Sigmoid colon (tissue), 7 donors: ENCODE results near the gene IGLON5. TPM values are rescaled to one million over a fixed set of nuclear protein-coding genes. Genes with fewer than 3 reads are reported as not detected.

ENCODE experiments used
- polyA plus RNA-seq, 3 donors: library from polyadenylated mRNA; stranded (reverse); fragments of 200-250 nt; gene quantifications; one replicate each; pipeline ENCODE4 v1.2.3, GENCODE V29; 2013
- total RNA-seq, 4 donors: library from RNA; depleted of rRNA; stranded (reverse); fragments of >200 nt; gene quantifications; one replicate each; pipeline ENCODE4 v1.1.0, GENCODE V29; 2016
- donor health status: healthy with polysubstance abuse.
- donor health status: Bipolar disorder and iron deficiency.
- donor health status: healthy.

IGLON5 gene
- total and polyA plus RNA-seq, 7 donors: 0.26 to 1.4 TPM; not detected in 5

Other genes with a start within 250 kb of the IGLON5 start
- gene KLK13, start 246.6 kb upstream of the IGLON5 start, total RNA-seq: not detected
- under 1 TPM in 2 of 3 donors, not detected in 1; 0.58 to 0.60 TPM for gene KLK13, start 246.6 kb upstream of the IGLON5 start, polyA plus RNA-seq
- not detected for gene KLK14, start 228.8 kb upstream of the IGLON5 start, total RNA-seq
- gene KLK14, start 228.8 kb upstream of the IGLON5 start, polyA plus RNA-seq: under 1 TPM in 1 of 3 donors, not detected in 2; 0.51 TPM
- 1 to 10 TPM; 5.7 to 9.0 (median 7.3) TPM for gene CTU1, start 203.2 kb upstream of the IGLON5 start, total RNA-seq
- gene CTU1, start 203.2 kb upstream of the IGLON5 start, polyA plus RNA-seq: 1 to 10 TPM in 1 of 3 donors, under 1 TPM in 2; 0.60 to 2.4 (median 0.92) TPM
- 1 to 10 TPM; 2.5 to 9.5 (median 7.0) TPM for gene SIGLEC9, start 186.7 kb upstream of the IGLON5 start, total RNA-seq
- gene SIGLEC9, start 186.7 kb upstream of the IGLON5 start, polyA plus RNA-seq: 1 to 10 TPM; 2.4 to 8.8 (median 2.9) TPM
- gene SIGLEC7, start 169.3 kb upstream of the IGLON5 start, total RNA-seq: 1 to 10 TPM; 1.1 to 3.0 (median 1.9) TPM
- 1 to 10 TPM; 1.8 to 8.3 (median 3.1) TPM for gene SIGLEC7, start 169.3 kb upstream of the IGLON5 start, polyA plus RNA-seq
- gene CD33, start 86.6 kb upstream of the IGLON5 start, total RNA-seq: 1 to 10 TPM; 2.5 to 7.1 (median 4.8) TPM
- gene CD33, start 86.6 kb upstream of the IGLON5 start, polyA plus RNA-seq: 1 to 10 TPM; 3.6 to 8.1 (median 4.2) TPM
- gene SIGLECL1, start 60.6 kb upstream of the IGLON5 start, total RNA-seq: not detected
- gene SIGLECL1, start 60.6 kb upstream of the IGLON5 start, polyA plus RNA-seq: not detected
- gene VSIG10L, start 30.5 kb downstream of the IGLON5 start, total RNA-seq: 1 to 10 TPM in 1 of 4 donors, under 1 TPM in 3; 0.55 to 2.1 (median 0.70) TPM
- 1 to 10 TPM; 1.2 to 1.9 (median 1.4) TPM for gene VSIG10L, start 30.5 kb downstream of the IGLON5 start, polyA plus RNA-seq
- 100 to 1,000 TPM in 2 of 4 donors, 10 to 100 TPM in 2; 59.5 to 158 (median 88.3) TPM for gene ETFB, start 54.7 kb downstream of the IGLON5 start, total RNA-seq
- gene ETFB, start 54.7 kb downstream of the IGLON5 start, polyA plus RNA-seq: 100 to 1,000 TPM; 170 to 361 (median 210) TPM
- not detected for gene CLDND2, start 57.4 kb downstream of the IGLON5 start, total RNA-seq
- 1 to 10 TPM in 1 of 3 donors, under 1 TPM in 1, not detected in 1; 0.35 to 3.6 TPM for gene CLDND2, start 57.4 kb downstream of the IGLON5 start, polyA plus RNA-seq
- gene NKG7, start 61.0 kb downstream of the IGLON5 start, total RNA-seq: 1 to 10 TPM in 2 of 4 donors, not detected in 2; 1.2 to 3.0 TPM
- 10 to 100 TPM in 1 of 3 donors, 1 to 10 TPM in 1, not detected in 1; 3.2 to 14.5 TPM for gene NKG7, start 61.0 kb downstream of the IGLON5 start, polyA plus RNA-seq
- gene LIM2, start 76.3 kb downstream of the IGLON5 start, total RNA-seq: not detected
- not detected for gene LIM2, start 76.3 kb downstream of the IGLON5 start, polyA plus RNA-seq
- not detected for gene C19orf84, start 78.9 kb downstream of the IGLON5 start, total RNA-seq
- under 1 TPM in 1 of 3 donors, not detected in 2; 0.10 TPM for gene C19orf84, start 78.9 kb downstream of the IGLON5 start, polyA plus RNA-seq
- gene SIGLEC10, start 106.0 kb downstream of the IGLON5 start, total RNA-seq: 10 to 100 TPM in 1 of 4 donors, 1 to 10 TPM in 2, under 1 TPM in 1; 0.83 to 13.8 (median 2.5) TPM
- 10 to 100 TPM in 2 of 3 donors, 1 to 10 TPM in 1; 1.8 to 14.4 (median 11.8) TPM for gene SIGLEC10, start 106.0 kb downstream of the IGLON5 start, polyA plus RNA-seq
- under 1 TPM in 1 of 4 donors, not detected in 3; 0.36 TPM for gene SIGLEC8, start 146.8 kb downstream of the IGLON5 start, total RNA-seq
- gene SIGLEC8, start 146.8 kb downstream of the IGLON5 start, polyA plus RNA-seq: 1 to 10 TPM in 2 of 3 donors, under 1 TPM in 1; 0.60 to 4.9 (median 1.9) TPM
- not detected for gene CEACAM18, start 166.9 kb downstream of the IGLON5 start, total RNA-seq
- not detected for gene CEACAM18, start 166.9 kb downstream of the IGLON5 start, polyA plus RNA-seq
- gene SIGLEC12, start 190.2 kb downstream of the IGLON5 start, total RNA-seq: under 1 TPM in 1 of 4 donors, not detected in 3; 0.16 TPM
- 10 to 100 TPM in 1 of 3 donors, under 1 TPM in 1, not detected in 1; 0.86 to 11.6 TPM for gene SIGLEC12, start 190.2 kb downstream of the IGLON5 start, polyA plus RNA-seq
- 1 to 10 TPM in 2 of 4 donors, under 1 TPM in 2; 0.55 to 2.1 (median 1.4) TPM for gene SIGLEC6, start 220.0 kb downstream of the IGLON5 start, total RNA-seq
- under 1 TPM in 1 of 3 donors, not detected in 2; 0.64 TPM for gene SIGLEC6, start 220.0 kb downstream of the IGLON5 start, polyA plus RNA-seq